ENCODE measurements around the gene HRH3.

The HRH3 gene

GRCh38 chr20:62197311-62197710 lies 22.8 kb downstream of the HRH3 start:
- H3K79me1 ChIP-seq (ENCODE audit: low read length), result no peaks in the 10 kb centered on the region
- no peak overlapping the region for H2AK5ac ChIP-seq (ENCODE audit: low read length)
- H3K23ac ChIP-seq (ENCODE audit: low read length), result no peak overlapping the region
- H2BK5ac ChIP-seq (ENCODE audit: low read length), result no peak overlapping the region
- no peaks in the 10 kb centered on the region for H3K79me2 ChIP-seq (ENCODE audit: control insufficient read depth, insufficient read depth, low read length)
- DNase-seq, result no peak
- H3K56ac ChIP-seq (ENCODE audit: low read length), result no peak overlapping the region
- no peaks in the 10 kb centered on the region for H3K4me1 ChIP-seq (ENCODE audit: control insufficient read depth, low read depth, low read length)
- WGBS (ENCODE audit: extremely low coverage, insufficient coverage, low lambda C conversion rate), result no CpG with 5 or more reads among the region's 9 CpGs
- H3K9ac ChIP-seq (ENCODE audit: low read length), result no peak overlapping the region
- H3K18ac ChIP-seq (ENCODE audit: low read length), result no peak overlapping the region
- H3K36me3 ChIP-seq (ENCODE audit: control insufficient read depth, insufficient read depth, low read length), result peaks cover 2% of the 10 kb centered on the region
- no peak overlapping the region for H3K4me3 ChIP-seq (ENCODE audit: low read length)
- H2BK15ac ChIP-seq (replicated peaks; ENCODE audit: low read depth), result no peak overlapping the region
- no peak overlapping the region for H2BK120ac ChIP-seq (ENCODE audit: low read depth, low read length)
- H3K4ac ChIP-seq (ENCODE audit: low read depth, low read length), result no peak overlapping the region
- no peak overlapping the region for H3K4me2 ChIP-seq (ENCODE audit: low read length)
- H4K8ac ChIP-seq (ENCODE audit: low read depth, low read length), result no peak overlapping the region
- H4K5ac ChIP-seq (ENCODE audit: low read length), result no peak overlapping the region
- H3K27me3 ChIP-seq (ENCODE audit: insufficient read depth, low read length, poor library complexity), result no peaks in the 10 kb centered on the region
- no peak overlapping the region for H3K27ac ChIP-seq (ENCODE audit: low read depth, low read length)

GRCh38 chr20:62196286-62196685 lies 23.8 kb downstream of the HRH3 start:
- H3K4me1 ChIP-seq (ENCODE audit: control insufficient read depth, low read depth, low read length), result no peaks in the 10 kb centered on the region
- H2BK5ac ChIP-seq (ENCODE audit: low read length), result no peak overlapping the region
- H3K9ac ChIP-seq (ENCODE audit: low read length), result no peak overlapping the region
- H4K5ac ChIP-seq (ENCODE audit: low read length), result no peak overlapping the region
- H3K79me1 ChIP-seq (ENCODE audit: low read length), result no peaks in the 10 kb centered on the region
- no peak overlapping the region for H3K4me3 ChIP-seq (ENCODE audit: low read length)
- DNase-seq, result no peak
- no peaks in the 10 kb centered on the region for H3K79me2 ChIP-seq (ENCODE audit: control insufficient read depth, insufficient read depth, low read length)
- no CpG with 5 or more reads among the region's 10 CpGs for WGBS (ENCODE audit: extremely low coverage, insufficient coverage, low lambda C conversion rate)
- H3K18ac ChIP-seq (ENCODE audit: low read length), result no peak overlapping the region
- H3K4me2 ChIP-seq (ENCODE audit: low read length), result no peak overlapping the region
- H3K4ac ChIP-seq (ENCODE audit: low read depth, low read length), result no peak overlapping the region
- H2AK5ac ChIP-seq (ENCODE audit: low read length), result no peak overlapping the region
- no peak overlapping the region for H3K27ac ChIP-seq (ENCODE audit: low read depth, low read length)
- peaks cover 2% of the 10 kb centered on the region for H3K36me3 ChIP-seq (ENCODE audit: control insufficient read depth, insufficient read depth, low read length)
- H3K27me3 ChIP-seq (ENCODE audit: insufficient read depth, low read length, poor library complexity), result no peaks in the 10 kb centered on the region
- H3K23ac ChIP-seq (ENCODE audit: low read length), result no peak overlapping the region
- no peak overlapping the region for H2BK15ac ChIP-seq (replicated peaks; ENCODE audit: low read depth)
- H4K8ac ChIP-seq (ENCODE audit: low read depth, low read length), result no peak overlapping the region
- H3K56ac ChIP-seq (ENCODE audit: low read length), result no peak overlapping the region
- H2BK120ac ChIP-seq (ENCODE audit: low read depth, low read length), result no peak overlapping the region

- no peak overlapping the region for H3K23ac ChIP-seq (ENCODE audit: low read length)
- H3K4me3 ChIP-seq (ENCODE audit: low read length), result no peak overlapping the region
- DNase-seq, result no peak
- no peak overlapping the region for H3K27ac ChIP-seq (ENCODE audit: low read depth, low read length)
- no peak overlapping the region for H2BK15ac ChIP-seq (replicated peaks; ENCODE audit: low read depth)
- H2BK120ac ChIP-seq (ENCODE audit: low read depth, low read length), result no peak overlapping the region
- no peak overlapping the region for H3K18ac ChIP-seq (ENCODE audit: low read length)
- H3K79me2 ChIP-seq (ENCODE audit: control insufficient read depth, insufficient read depth, low read length), result no peaks in the 10 kb centered on the region
- no peaks in the 10 kb centered on the region for H3K79me1 ChIP-seq (ENCODE audit: low read length)
- H3K4me1 ChIP-seq (ENCODE audit: control insufficient read depth, low read depth, low read length), result no peaks in the 10 kb centered on the region
- no peak overlapping the region for H3K4me2 ChIP-seq (ENCODE audit: low read length)
- no CpG with 5 or more reads among the region's 10 CpGs for WGBS (ENCODE audit: extremely low coverage, insufficient coverage, low lambda C conversion rate)
- no peak overlapping the region for H4K5ac ChIP-seq (ENCODE audit: low read length)
- H4K8ac ChIP-seq (ENCODE audit: low read depth, low read length), result no peak overlapping the region
- H2AK5ac ChIP-seq (ENCODE audit: low read length), result no peak overlapping the region
- no peak overlapping the region for H3K4ac ChIP-seq (ENCODE audit: low read depth, low read length)
- no peak overlapping the region for H2BK5ac ChIP-seq (ENCODE audit: low read length)
- H3K36me3 ChIP-seq (ENCODE audit: control insufficient read depth, insufficient read depth, low read length), result peaks cover 2% of the 10 kb centered on the region
- no peak overlapping the region for H3K9ac ChIP-seq (ENCODE audit: low read length)
- no peaks in the 10 kb centered on the region for H3K27me3 ChIP-seq (ENCODE audit: insufficient read depth, low read length, poor library complexity)
- H3K56ac ChIP-seq (ENCODE audit: low read length), result no peak overlapping the region
Measured at GRCh38 chr20:62195736-62196135, 24.3 kb downstream of the HRH3 start.

GRCh38 chr20:62195075-62195405 lies 25.0 kb downstream of the HRH3 start:
- Histone ChIP-seq H3K36me3 (ENCODE audit: control insufficient read depth, insufficient read depth, low read length) (no peaks in the 10 kb centered on the region), H4K5ac (ENCODE audit: low read length) (no peak overlapping the region)

GRCh38 chr20:62193079-62194025 lies 26.7 kb downstream of the HRH3 start:
- Histone ChIP-seq H3K9ac (ENCODE audit: low read length) (no peak overlapping the region), H3K79me1 (ENCODE audit: low read length) (no peaks in the 10 kb centered on the region), H3K27me3 (ENCODE audit: insufficient read depth, low read length, poor library complexity) (no peaks in the 10 kb centered on the region), H3K56ac (ENCODE audit: low read length) (no peak overlapping the region), H3K4me1 (ENCODE audit: control insufficient read depth, low read depth, low read length) (no peaks in the 10 kb centered on the region), H4K8ac (ENCODE audit: low read depth, low read length) (no peak overlapping the region), H2AK5ac (ENCODE audit: low read length) (no peak overlapping the region), H3K23ac (ENCODE audit: low read length) (no peak overlapping the region), H3K4me3 (ENCODE audit: low read length) (no peak overlapping the region), H3K79me2 (ENCODE audit: control insufficient read depth, insufficient read depth, low read length) (no peaks in the 10 kb centered on the region), H2BK15ac (replicated peaks; ENCODE audit: low read depth) (no peak overlapping the region), H2BK5ac (ENCODE audit: low read length) (no peak overlapping the region), H3K4ac (ENCODE audit: low read depth, low read length) (no peak overlapping the region), H3K18ac (ENCODE audit: low read length) (no peak overlapping the region), H4K5ac (ENCODE audit: low read length) (no peak overlapping the region), H3K27ac (ENCODE audit: low read depth, low read length) (no peak overlapping the region), H3K36me3 (ENCODE audit: control insufficient read depth, insufficient read depth, low read length) (no peaks in the 10 kb centered on the region), H3K4me2 (ENCODE audit: low read length) (no peak overlapping the region), H2BK120ac (ENCODE audit: low read depth, low read length) (no peak overlapping the region)
- no peak for DNase-seq
- WGBS (ENCODE audit: extremely low coverage, insufficient coverage, low lambda C conversion rate), result no CpG with 5 or more reads among the region's 29 CpGs

More at GRCh38 chr20:62195075-62195405, 25.0 kb downstream of the HRH3 start:
- Histone ChIP-seq H2BK120ac (ENCODE audit: low read depth, low read length) (no peak overlapping the region), H3K27ac (ENCODE audit: low read depth, low read length) (no peak overlapping the region), H3K4me2 (ENCODE audit: low read length) (no peak overlapping the region), H3K4me1 (ENCODE audit: control insufficient read depth, low read depth, low read length) (no peaks in the 10 kb centered on the region), H3K4me3 (ENCODE audit: low read length) (no peak overlapping the region), H3K27me3 (ENCODE audit: insufficient read depth, low read length, poor library complexity) (no peaks in the 10 kb centered on the region), H2BK15ac (replicated peaks; ENCODE audit: low read depth) (no peak overlapping the region), H4K8ac (ENCODE audit: low read depth, low read length) (no peak overlapping the region), H3K79me2 (ENCODE audit: control insufficient read depth, insufficient read depth, low read length) (no peaks in the 10 kb centered on the region), H3K23ac (ENCODE audit: low read length) (no peak overlapping the region), H3K56ac (ENCODE audit: low read length) (no peak overlapping the region), H3K18ac (ENCODE audit: low read length) (no peak overlapping the region), H2BK5ac (ENCODE audit: low read length) (no peak overlapping the region), H3K79me1 (ENCODE audit: low read length) (no peaks in the 10 kb centered on the region), H2AK5ac (ENCODE audit: low read length) (no peak overlapping the region), H3K9ac (ENCODE audit: low read length) (no peak overlapping the region), H3K4ac (ENCODE audit: low read depth, low read length) (no peak overlapping the region)
- no peak for DNase-seq
- WGBS (ENCODE audit: extremely low coverage, insufficient coverage, low lambda C conversion rate), result no CpG with 5 or more reads among the region's 8 CpGs

- Histone ChIP-seq H3K23ac (ENCODE audit: low read length) (no peak overlapping the region), H3K36me3 (ENCODE audit: control insufficient read depth, insufficient read depth, low read length) (no peaks in the 10 kb centered on the region), H3K56ac (ENCODE audit: low read length) (no peak overlapping the region), H3K79me1 (ENCODE audit: low read length) (no peaks in the 10 kb centered on the region), H2BK5ac (ENCODE audit: low read length) (no peak overlapping the region), H2AK5ac (ENCODE audit: low read length) (no peak overlapping the region), H3K4ac (ENCODE audit: low read depth, low read length) (no peak overlapping the region), H3K79me2 (ENCODE audit: control insufficient read depth, insufficient read depth, low read length) (no peaks in the 10 kb centered on the region), H3K4me3 (ENCODE audit: low read length) (no peak overlapping the region), H3K4me2 (ENCODE audit: low read length) (no peak overlapping the region), H3K9ac (ENCODE audit: low read length) (no peak overlapping the region), H3K27me3 (ENCODE audit: insufficient read depth, low read length, poor library complexity) (no peaks in the 10 kb centered on the region), H2BK15ac (replicated peaks; ENCODE audit: low read depth) (no peak overlapping the region), H2BK120ac (ENCODE audit: low read depth, low read length) (no peak overlapping the region), H3K18ac (ENCODE audit: low read length) (no peak overlapping the region), H4K8ac (ENCODE audit: low read depth, low read length) (no peak overlapping the region), H3K27ac (ENCODE audit: low read depth, low read length) (no peak overlapping the region), H3K4me1 (ENCODE audit: control insufficient read depth, low read depth, low read length) (no peaks in the 10 kb centered on the region), H4K5ac (ENCODE audit: low read length) (no peak overlapping the region)
- no CpG with 5 or more reads among the region's 10 CpGs for WGBS (ENCODE audit: extremely low coverage, insufficient coverage, low lambda C conversion rate)
- DNase-seq, result no peak
Measured at GRCh38 chr20:62192635-62193034, 27.4 kb downstream of the HRH3 start.
